GM12891 (cell line): ENCODE results near the gene CPE.

Source experiments
- POLR2A ChIP-seq: IDR thresholded peaks from 2 replicates; pipeline ENCODE4 v1.6.1; 2011; ENCODE audit warnings: low read depth, low read length, control low read depth
- TAF1 ChIP-seq: IDR thresholded peaks from 2 replicates; pipeline ENCODE4 v1.6.1; 2011; ENCODE audit warnings: low read depth, low read length, control low read depth

GRCh38 chr4:165472943-165473676 lies 94.3 kb downstream of the CPE start:
- no peak for TF ChIP-seq POLR2A
- TF ChIP-seq TAF1: no peak
